Psoas muscle (tissue), 8 donors: Measurements from ENCODE around the gene MXRA7. TPM values are rescaled to one million over a fixed set of nuclear protein-coding genes. Genes with fewer than 3 reads are reported as not detected.

Source experiments
- ATAC-seq, 4 donors: fragments of 200-7000 bp; cut with Tn5 transposase; one replicate each; pipeline ENCODE4 v1.9.1; 2020; ENCODE audit warnings: moderate library complexity in 3 of 4, mild to moderate bottlenecking in 2 of 4
- DNase-seq, 2 donors: peaks; one replicate each; pipeline ENCODE4 v3.0.0-alpha.2; 2020
- H3K27ac ChIP-seq: fragments of 200-600 bp; one replicate; pipeline ENCODE4 v1.8.0; 2022
- H3K27me3 ChIP-seq, 3 donors: fragments of 200-600 bp in 1 of 3; one replicate each; pipeline versions ENCODE4 v1.6.1 to v1.8.0; 2013 to 2022; ENCODE audit warnings: low read length in 2 of 3, mild to moderate bottlenecking in 2 of 3, moderate library complexity in 1 of 3; ENCODE audit not compliant: insufficient read depth in 3 of 3
- H3K36me3 ChIP-seq, 2 donors: fragments of 200-600 bp in 1 of 2; one replicate each; pipeline versions ENCODE4 v1.6.1 to v1.8.0; 2013 to 2022; ENCODE audit warnings: low read depth in 1 of 2, mild to moderate bottlenecking in 1 of 2, moderate library complexity in 1 of 2; ENCODE audit not compliant: insufficient read depth in 1 of 2
- H3K4me1 ChIP-seq: fragments of 200-600 bp; one replicate; pipeline ENCODE4 v1.8.0; 2022
- H3K4me3 ChIP-seq: fragments of 200-600 bp; one replicate; pipeline ENCODE4 v1.8.0; 2022; ENCODE audit warnings: mild to moderate bottlenecking
- H3K9me3 ChIP-seq: fragments of 200-600 bp; one replicate; pipeline ENCODE4 v1.8.0; 2022
- CTCF ChIP-seq: fragments of 200-600 bp; IDR thresholded peaks from one replicate; pipeline ENCODE4 v1.8.0; 2022; ENCODE audit warnings: antibody characterized with exemption
- WGBS, 3 donors: extraction: QIAGEN DNeasy Blood & Tissue Kit; methylation state at CpG; one replicate each; pipeline versions ENCODE4 v1.1.6 to v1.1.7; 2013; 5-methylcytosine and 5-hydroxymethylcytosine counted together
- intact Hi-C, 2 donors: fragments of 100-400 bp; cut with DNase I; formaldehyde crosslinking; loops; one replicate each; pipeline versions ENCODE4 v1.11.0 to v1.14.2; 2022
- polyA plus RNA-seq, 3 donors: library from polyadenylated mRNA; stranded (reverse); fragments of 200-250 nt; gene quantifications; one replicate each; pipeline ENCODE4 v1.2.3, GENCODE V29; 2013
- total RNA-seq, 4 donors: library from RNA; stranded (reverse); fragmentation: NEBNext Ultra II Directional in 2 of 4; extraction: Animal tissue kit (Norgen Biotek cat#: 25700) in 2 of 4; gene quantifications; one replicate each; pipeline versions ENCODE4 v1.2.1 to v1.2.4, GENCODE V29; 2021 to 2023
- donor health status: healthy with polysubstance abuse.
- donor health status: DM: no; HTN: no; CAD: no; lungs with moderate emphysema.
- donor health status: Bipolar disorder and iron deficiency.
- donor health status: healthy.
- donor health status: DM: yes; HTN: yes; CAD: no.
- donor health status: DM: no; HTN: no; CAD: no.
- donor health status: DM: no; HTN: no; CAD: no.
- donor health status: DM: yes; HTN: yes; CAD: no.

Gene MXRA7
- total and polyA plus RNA-seq, 7 donors = 34.6 to 75.1 (median 43.2) TPM

- peaks cover 33% of the 10 kb centered on the region for H3K4me1 ChIP-seq
- ATAC-seq = no peak
- H3K27me3 ChIP-seq = no peaks in the 10 kb centered on the region
- TF ChIP-seq CTCF = no peak
- intact Hi-C loops = loop anchor here in 1 of 2 donors (5.0 kb wide), 1 partner anchor 173 kb away; no protein-coding TSS in a partner anchor
- H3K36me3 ChIP-seq = peaks cover 0 to 2% of the 10 kb centered on the region in 2 donors
- no peak overlapping the region for H3K4me3 ChIP-seq
- WGBS, 3 donors = 82 to 93% (median 86%) methylated on average over 11 of the region's 11 CpGs
- no peaks in the 10 kb centered on the region for H3K9me3 ChIP-seq
- no peak for DNase-seq
- peak overlapping the region; percentile 62 for H3K27ac ChIP-seq
These were observed 20.9 kb downstream of the MXRA7 start for GRCh38 chr17:76689859-76690258.

GRCh38 chr17:76688165-76688622 lies 22.6 kb downstream of the MXRA7 start:
- peaks cover 33% of the 10 kb centered on the region for H3K4me1 ChIP-seq
- peak overlapping the region; percentile 19 for H3K4me3 ChIP-seq
- WGBS, 3 donors = 24 to 47% (median 33%) methylated on average over 11 of the region's 11 CpGs
- H3K36me3 ChIP-seq = peaks cover 0 to 19% of the 10 kb centered on the region in 2 donors
- H3K27ac ChIP-seq = peak overlapping the region; percentile 62
- H3K27me3 ChIP-seq = no peaks in the 10 kb centered on the region
- TF ChIP-seq CTCF = no peak
- ATAC-seq (peak; percentile 67 to 80 (median 78)), DNase-seq (peak; percentile 57 to 75)
- H3K9me3 ChIP-seq = no peaks in the 10 kb centered on the region
- intact Hi-C loops = loop anchor here in 1 of 2 donors (5.0 kb wide), 1 partner anchor 171 kb away; no protein-coding TSS in a partner anchor

GRCh38 chr17:76687298-76688164 lies 23.2 kb downstream of the MXRA7 start:
- Histone ChIP-seq H3K27ac (peak overlapping the region; percentile 62), H3K4me1 (peaks cover 33% of the 10 kb centered on the region), H3K9me3 (no peaks in the 10 kb centered on the region), H3K36me3 (peaks cover 0 to 26% of the 10 kb centered on the region in 2 donors), H3K27me3 (no peaks in the 10 kb centered on the region), H3K4me3 (no peak overlapping the region)
- no peak for TF ChIP-seq CTCF
- ATAC-seq = peak; percentile 5 to 46 (median 31)
- intact Hi-C loops = loop anchor here in 1 of 2 donors (5.0 kb wide), 1 partner anchor 170 kb away; no protein-coding TSS in a partner anchor
- 34 to 52% (median 50%) methylated on average over 25 to 26 of the region's 26 CpGs for WGBS, 3 donors
- DNase-seq = peak; percentile 76 to 79

GRCh38 chr17:76686538-76687297 lies 24.0 kb downstream of the MXRA7 start:
- DNase-seq (no peak), ATAC-seq (no peak)
- H3K4me3 ChIP-seq = no peak overlapping the region
- peak overlapping the region; percentile 62 for H3K27ac ChIP-seq
- peaks cover 0 to 32% of the 10 kb centered on the region in 2 donors for H3K36me3 ChIP-seq
- no peaks in the 10 kb centered on the region for H3K27me3 ChIP-seq
- WGBS, 3 donors = 58 to 71% (median 60%) methylated on average over 13 to 15 of the region's 15 CpGs
- no peak for TF ChIP-seq CTCF
- intact Hi-C loops = loop anchor here in 1 of 2 donors (5.0 kb wide), 1 partner anchor 169 kb away; no protein-coding TSS in a partner anchor
- no peaks in the 10 kb centered on the region for H3K9me3 ChIP-seq
- peaks cover 33% of the 10 kb centered on the region for H3K4me1 ChIP-seq
